ENCODE results near the gene AQP5.

DNA sequence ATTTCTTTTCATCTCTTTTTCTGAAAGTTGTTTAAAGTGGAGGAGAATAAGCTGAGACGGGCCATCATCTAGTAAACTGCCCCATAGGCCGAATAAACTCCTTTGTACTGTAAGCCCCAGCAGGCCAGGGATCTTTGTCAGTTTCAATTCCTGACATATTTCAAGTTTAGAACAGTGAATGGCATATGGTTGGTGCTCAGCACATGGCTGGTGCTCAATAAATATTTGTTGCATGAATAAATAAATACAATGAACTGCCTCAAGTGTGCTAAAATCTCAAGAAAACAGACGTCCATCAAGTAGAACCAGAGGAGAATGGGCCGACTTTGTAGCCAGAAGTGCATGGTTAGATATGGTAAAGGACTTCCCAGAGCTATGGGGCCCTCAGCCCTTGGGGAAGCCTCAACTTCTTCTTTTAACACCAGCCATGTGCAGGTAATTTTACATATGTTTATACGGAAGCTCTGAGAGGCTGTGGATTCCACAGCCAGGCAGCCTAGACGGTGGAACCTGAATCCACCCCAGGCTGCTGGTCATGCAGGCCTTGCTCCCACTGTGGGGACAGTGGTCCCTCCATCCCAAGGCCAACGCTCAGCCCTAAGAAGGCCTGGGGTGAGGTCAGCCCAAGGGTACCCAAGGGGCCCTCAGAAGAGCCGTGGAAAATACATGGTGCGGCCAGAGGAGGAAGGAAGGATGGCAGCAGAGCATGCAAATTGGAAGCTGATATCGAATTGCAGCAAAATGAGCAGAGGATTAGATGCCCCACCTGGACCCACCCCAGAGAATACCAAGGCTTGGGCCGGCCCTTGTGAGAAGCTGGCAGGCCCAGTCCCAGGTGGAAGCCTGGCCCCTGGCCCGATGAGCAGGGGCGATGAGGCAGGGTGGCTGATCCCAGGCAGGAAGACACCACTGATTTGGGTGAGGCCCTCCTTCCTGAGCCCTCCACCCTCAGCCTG is 19.8 kb upstream of the AQP5 start:
- TF ChIP-seq CTCF (IDR thresholded peaks at IDR 0.05) (no peak), POLR2A (IDR thresholded peaks at IDR 0.05) (no peak)
